ENCODE data around the gene TEDC1.
A peak's percentile ranks its signal among the peaks of the same experiment; 100 is the strongest.

DNA sequence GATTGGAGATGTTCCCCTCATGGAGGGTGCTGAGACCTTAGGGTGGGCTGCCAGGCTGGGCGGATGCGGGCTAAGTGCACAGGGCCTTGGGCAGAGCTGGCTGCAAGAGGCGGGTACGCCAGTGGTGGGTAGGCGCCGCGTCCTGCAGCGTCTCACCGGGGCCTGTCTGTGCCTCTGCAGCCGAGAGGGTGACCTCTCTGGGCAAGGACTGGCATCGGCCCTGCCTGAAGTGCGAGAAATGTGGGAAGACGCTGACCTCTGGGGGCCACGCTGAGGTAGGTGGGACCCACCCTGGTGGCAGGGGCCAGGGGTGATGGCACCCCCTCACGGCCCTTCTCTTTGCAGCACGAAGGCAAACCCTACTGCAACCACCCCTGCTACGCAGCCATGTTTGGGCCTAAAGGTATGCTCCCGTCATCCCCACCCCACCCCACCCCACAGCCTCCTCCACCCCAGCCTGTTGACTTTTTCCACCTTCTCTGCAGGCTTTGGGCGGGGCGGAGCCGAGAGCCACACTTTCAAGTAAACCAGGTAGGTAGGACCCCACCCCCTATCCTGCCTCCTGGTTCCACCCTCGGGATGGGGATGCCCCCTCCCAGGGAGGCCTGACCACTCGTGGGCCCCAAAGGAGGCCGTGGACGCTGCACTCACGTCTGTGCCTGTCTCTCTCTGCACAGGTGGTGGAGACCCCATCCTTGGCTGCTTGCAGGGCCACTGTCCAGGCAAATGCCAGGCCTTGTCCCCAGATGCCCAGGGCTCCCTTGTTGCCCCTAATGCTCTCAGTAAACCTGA is 2.9 kb upstream of the TEDC1 start:
- no peak for TF ChIP-seq POLR2A (IDR thresholded peaks at IDR 0.05)
- TF ChIP-seq, protein P1, sequence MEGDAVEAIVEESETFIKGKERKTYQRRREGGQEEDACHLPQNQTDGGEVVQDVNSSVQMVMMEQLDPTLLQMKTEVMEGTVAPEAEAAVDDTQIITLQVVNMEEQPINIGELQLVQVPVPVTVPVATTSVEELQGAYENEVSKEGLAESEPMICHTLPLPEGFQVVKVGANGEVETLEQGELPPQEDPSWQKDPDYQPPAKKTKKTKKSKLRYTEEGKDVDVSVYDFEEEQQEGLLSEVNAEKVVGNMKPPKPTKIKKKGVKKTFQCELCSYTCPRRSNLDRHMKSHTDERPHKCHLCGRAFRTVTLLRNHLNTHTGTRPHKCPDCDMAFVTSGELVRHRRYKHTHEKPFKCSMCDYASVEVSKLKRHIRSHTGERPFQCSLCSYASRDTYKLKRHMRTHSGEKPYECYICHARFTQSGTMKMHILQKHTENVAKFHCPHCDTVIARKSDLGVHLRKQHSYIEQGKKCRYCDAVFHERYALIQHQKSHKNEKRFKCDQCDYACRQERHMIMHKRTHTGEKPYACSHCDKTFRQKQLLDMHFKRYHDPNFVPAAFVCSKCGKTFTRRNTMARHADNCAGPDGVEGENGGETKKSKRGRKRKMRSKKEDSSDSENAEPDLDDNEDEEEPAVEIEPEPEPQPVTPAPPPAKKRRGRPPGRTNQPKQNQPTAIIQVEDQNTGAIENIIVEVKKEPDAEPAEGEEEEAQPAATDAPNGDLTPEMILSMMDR (IDR thresholded peaks at IDR 0.05): peak in 1 of 6 experiments; percentile 8
